GM04503 (cell line): Measurements from ENCODE around the gene NUDCD3.
A peak's percentile ranks its signal among the peaks of the same experiment; 100 is the strongest.

Experiments
- DNase-seq: peaks from one replicate; pipeline ENCODE4 v3.0.0-alpha.2; 2012; ENCODE audit warnings: low read depth

The NUDCD3 gene

GRCh38 chr7:44382459-44383265, 107.8 kb downstream of the NUDCD3 start:
- DNase-seq, result no peak

GRCh38 chr7:44381494-44382220, 108.8 kb downstream of the NUDCD3 start:
- DNase-seq, result no peak

GRCh38 chr7:44380831-44381493, 109.5 kb downstream of the NUDCD3 start:
- DNase-seq, result no peak

- no peak for DNase-seq
These were observed 110.1 kb downstream of the NUDCD3 start for GRCh38 chr7:44380189-44380830.

GRCh38 chr7:44379366-44380188, 110.9 kb downstream of the NUDCD3 start:
- DNase-seq, result no peak

GRCh38 chr7:44378744-44379143, 111.7 kb downstream of the NUDCD3 start:
- peak; percentile 71 for DNase-seq

GRCh38 chr7:44377681-44378421, 112.6 kb downstream of the NUDCD3 start:
- DNase-seq, result no peak

- DNase-seq, result no peak
These were observed 113.4 kb downstream of the NUDCD3 start for GRCh38 chr7:44377134-44377463.

- no peak for DNase-seq
These were observed 113.9 kb downstream of the NUDCD3 start for GRCh38 chr7:44376429-44377133.

- no peak for DNase-seq
These were observed 114.5 kb downstream of the NUDCD3 start for GRCh38 chr7:44375926-44376342.

- no peak for DNase-seq
These were observed 115.2 kb downstream of the NUDCD3 start for GRCh38 chr7:44375236-44375699.

GRCh38 chr7:44374007-44374763, 116.3 kb downstream of the NUDCD3 start:
- no peak for DNase-seq

- DNase-seq, result no peak
These were observed 117.1 kb downstream of the NUDCD3 start for GRCh38 chr7:44373418-44373740.

- DNase-seq, result no peak
These were observed 117.7 kb downstream of the NUDCD3 start for GRCh38 chr7:44372560-44373417.

- DNase-seq, result no peak
These were observed 121.6 kb downstream of the NUDCD3 start for GRCh38 chr7:44368885-44369284.

GRCh38 chr7:44368455-44368854, 122.0 kb downstream of the NUDCD3 start:
- no peak for DNase-seq

GRCh38 chr7:44367475-44368043, 122.9 kb downstream of the NUDCD3 start:
- no peak for DNase-seq

- DNase-seq, result no peak
These were observed 123.5 kb downstream of the NUDCD3 start for GRCh38 chr7:44366986-44367385.
